KMS-11 (cell line): ENCODE data around the gene NOL9.

Source experiments
- H2AFZ ChIP-seq: fragments of 200-600 bp; sonication (generic); 2 replicates; pipeline ENCODE4 v1.6.1; 2016; ENCODE audit warnings: antibody characterized with exemption, mixed run types, low read depth
- H3K27ac ChIP-seq: fragments of 200-600 bp; sonication (generic); 2 replicates; pipeline ENCODE4 v1.6.1; 2016; ENCODE audit warnings: mild to moderate bottlenecking, mixed run types
- H3K27me3 ChIP-seq: fragments of 200-600 bp; sonication (generic); 2 replicates; pipeline ENCODE4 v1.6.1; 2017; ENCODE audit warnings: mild to moderate bottlenecking, low read depth, mixed run types, moderate library complexity; ENCODE audit not compliant: insufficient read depth
- H3K36me3 ChIP-seq: fragments of 200-600 bp; sonication (generic); 2 replicates; pipeline ENCODE4 v1.6.1; 2017; ENCODE audit warnings: mild to moderate bottlenecking, mixed run types; ENCODE audit not compliant: insufficient read depth
- H3K4me1 ChIP-seq: fragments of 200-600 bp; sonication (generic); 2 replicates; pipeline ENCODE4 v1.6.1; 2016; ENCODE audit warnings: mild to moderate bottlenecking, low read depth, mixed run types; ENCODE audit not compliant: poor library complexity, severe bottlenecking
- H3K4me2 ChIP-seq: fragments of 200-600 bp; sonication (generic); 2 replicates; pipeline ENCODE4 v1.7.0; 2016; ENCODE audit warnings: mild to moderate bottlenecking, mixed run types
- H3K4me3 ChIP-seq: fragments of 200-600 bp; sonication (generic); IDR thresholded peaks from 2 replicates; pipeline ENCODE4 v1.6.1; 2017; ENCODE audit warnings: low read depth, low read length, mixed read lengths; ENCODE audit not compliant: insufficient read depth
- H3K79me2 ChIP-seq: fragments of 200-600 bp; sonication (generic); 2 replicates; pipeline ENCODE4 v1.6.1; 2016; ENCODE audit warnings: low read depth, mixed run types; ENCODE audit not compliant: insufficient read depth
- H3K9ac ChIP-seq: fragments of 200-600 bp; sonication (generic); 2 replicates; pipeline ENCODE4 v1.6.1; 2016; ENCODE audit warnings: mild to moderate bottlenecking, mixed run types
- H4K20me1 ChIP-seq: fragments of 200-600 bp; sonication (generic); 2 replicates; pipeline ENCODE4 v1.6.1; 2016; ENCODE audit warnings: mild to moderate bottlenecking, mixed run types; ENCODE audit not compliant: insufficient read depth
- CTCF ChIP-seq: fragments of 200-600 bp; sonication (generic); conservative IDR thresholded peaks from 2 replicates; pipeline ENCODE4 v1.6.1; 2017; ENCODE audit warnings: low read depth, mild to moderate bottlenecking, antibody characterized with exemption, low read length, moderate library complexity, mixed read lengths

Gene NOL9

GRCh38 chr1:6511561-6512244 lies 42.6 kb downstream of the NOL9 start:
- no peak overlapping the region for H3K9ac ChIP-seq
- H3K4me3 ChIP-seq: no peak overlapping the region
- no peak overlapping the region for H3K27ac ChIP-seq
- H3K36me3 ChIP-seq: no peaks in the 10 kb centered on the region
- H2AFZ ChIP-seq: no peak overlapping the region
- TF ChIP-seq CTCF: no peak
- no peaks in the 10 kb centered on the region for H3K4me1 ChIP-seq
- H3K27me3 ChIP-seq: peaks cover 28% of the 10 kb centered on the region; the same call in 1 of the 2 replicates
- H4K20me1 ChIP-seq: no peaks in the 10 kb centered on the region
- no peaks in the 10 kb centered on the region for H3K79me2 ChIP-seq
- no peak overlapping the region for H3K4me2 ChIP-seq

GRCh38 chr1:6511056-6511455 lies 43.3 kb downstream of the NOL9 start:
- Histone ChIP-seq H3K36me3 (no peaks in the 10 kb centered on the region), H2AFZ (no peak overlapping the region), H3K27ac (no peak overlapping the region), H4K20me1 (no peaks in the 10 kb centered on the region), H3K4me1 (no peaks in the 10 kb centered on the region), H3K4me3 (no peak overlapping the region), H3K79me2 (no peaks in the 10 kb centered on the region), H3K27me3 (peaks cover 35% of the 10 kb centered on the region), H3K4me2 (no peak overlapping the region), H3K9ac (no peak overlapping the region)
- TF ChIP-seq CTCF: no peak

DNA sequence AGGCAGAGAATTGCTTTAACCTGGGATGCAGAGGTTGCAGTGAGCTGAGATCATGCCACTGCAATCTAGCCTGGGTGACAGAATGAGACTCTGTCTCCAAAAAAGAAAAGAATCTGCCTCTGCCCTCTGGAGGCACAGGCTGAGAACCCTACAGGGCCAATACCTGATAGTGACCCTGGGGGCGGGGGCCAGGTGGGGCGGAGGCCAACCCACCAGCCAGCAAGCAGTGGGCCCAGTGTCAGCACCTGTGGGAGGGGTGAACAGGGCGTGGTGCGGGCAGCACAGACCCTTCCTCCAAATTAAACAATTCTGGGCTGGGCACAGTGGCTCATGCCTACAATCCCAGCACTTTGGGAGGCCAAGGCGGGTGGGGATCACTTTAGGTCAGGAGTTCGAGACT lies 43.8 kb downstream of the NOL9 start:
- Histone ChIP-seq H3K36me3 (no peaks in the 10 kb centered on the region), H2AFZ (no peak overlapping the region), H3K4me3 (no peak overlapping the region), H3K4me1 (no peaks in the 10 kb centered on the region), H3K9ac (no peak overlapping the region), H3K27me3 (peaks cover 41% of the 10 kb centered on the region), H3K79me2 (no peaks in the 10 kb centered on the region), H3K27ac (no peak overlapping the region), H4K20me1 (no peaks in the 10 kb centered on the region), H3K4me2 (no peak overlapping the region)
- no peak for TF ChIP-seq CTCF

DNA sequence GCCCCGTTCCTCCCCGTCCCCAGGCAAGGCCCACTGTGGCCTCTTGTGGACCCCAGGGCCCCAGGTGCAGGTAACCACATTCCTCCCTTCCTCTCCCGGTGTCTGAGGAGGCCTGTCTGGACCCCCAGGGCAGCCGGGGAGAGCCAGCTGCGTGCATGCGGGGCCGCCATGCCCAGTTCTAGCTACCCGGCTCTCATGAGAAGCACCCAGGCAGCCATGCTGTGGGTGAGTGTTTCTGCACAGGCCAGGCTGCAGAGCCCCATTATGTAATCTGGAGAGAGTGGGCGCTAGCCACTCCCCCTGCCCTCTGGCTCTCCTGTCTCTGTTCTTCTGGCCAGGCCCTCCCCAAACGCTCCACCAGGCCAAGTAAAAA lies 44.4 kb downstream of the NOL9 start:
- no peak overlapping the region for H3K4me2 ChIP-seq
- H3K79me2 ChIP-seq: no peaks in the 10 kb centered on the region
- no peak overlapping the region for H3K27ac ChIP-seq
- TF ChIP-seq CTCF: no peak
- H3K36me3 ChIP-seq: no peaks in the 10 kb centered on the region
- H3K9ac ChIP-seq: no peak overlapping the region
- no peak overlapping the region for H2AFZ ChIP-seq
- no peaks in the 10 kb centered on the region for H4K20me1 ChIP-seq
- no peak overlapping the region for H3K4me3 ChIP-seq
- H3K4me1 ChIP-seq: no peaks in the 10 kb centered on the region
- peaks cover 46% of the 10 kb centered on the region for H3K27me3 ChIP-seq
